Esophagus muscularis mucosa (tissue), 4 donors: ENCODE measurements around the gene SUPT3H. TPM values are rescaled to one million over a fixed set of nuclear protein-coding genes. Genes with fewer than 3 reads are reported as not detected.

Source experiments
- DNase-seq: peaks from one replicate; pipeline ENCODE4 v3.0.0-alpha.2; 2017; ENCODE audit errors: extremely low spot score
- H3K27ac ChIP-seq, 4 donors: fragments of 200-600 bp; sonication (generic); replicated peaks in 1 of 4; 1 replicate in 3 of 4; 2 replicates in 1 of 4; pipeline ENCODE4 v1.5.1; 2016 to 2019; ENCODE audit warnings: mild to moderate bottlenecking in 1 of 4
- H3K27me3 ChIP-seq, 4 donors: fragments of 200-600 bp; sonication (generic); one replicate each; pipeline versions ENCODE4 v1.5.1 to v1.6.0; 2016 to 2019
- H3K36me3 ChIP-seq, 4 donors: fragments of 200-600 bp; sonication (generic); one replicate each; pipeline ENCODE4 v1.5.1; 2016 to 2019
- H3K4me1 ChIP-seq, 4 donors: fragments of 200-600 bp; sonication (generic); one replicate each; pipeline ENCODE4 v1.5.1; 2016 to 2019
- H3K4me3 ChIP-seq, 4 donors: fragments of 200-600 bp; sonication (generic); 1 replicate in 2 of 4; 2 replicates in 2 of 4; pipeline ENCODE4 v1.5.1; 2016 to 2019; ENCODE audit warnings: mild to moderate bottlenecking in 4 of 4, moderate library complexity in 1 of 4
- H3K9me3 ChIP-seq, 4 donors: fragments of 200-600 bp; sonication (generic); 1 replicate in 3 of 4; 2 replicates in 1 of 4; pipeline ENCODE4 v1.5.1; 2016 to 2019
- CTCF ChIP-seq, 3 experiments: fragments of 200-600 bp in 2 of 3; fragments of 450-650 bp in 1 of 3; sonication (generic) in 2 of 3; IDR thresholded peaks; one replicate each; pipeline ENCODE4 v1.5.1; 2017 to 2019; ENCODE audit warnings: antibody characterized with exemption in 3 of 3, mild to moderate bottlenecking in 2 of 3, moderate library complexity in 1 of 3
- EP300 ChIP-seq: sonication (generic); formaldehyde crosslinking; IDR thresholded peaks from one replicate; pipeline ENCODE4 v1.6.1; 2017; ENCODE audit warnings: antibody characterized with exemption
- POLR2A ChIP-seq: fragments of 450-650 bp; IDR thresholded peaks from one replicate; pipeline ENCODE4 v1.6.1; 2017; ENCODE audit warnings: antibody characterized with exemption, moderate library complexity, mild to moderate bottlenecking, low read depth
- POLR2AphosphoS5 ChIP-seq, 2 donors: sonication (generic); formaldehyde crosslinking; IDR thresholded peaks; one replicate each; pipeline ENCODE4 v1.6.1; 2017; ENCODE audit warnings: antibody characterized with exemption in 2 of 2
- WGBS: methylation state at CpG from one replicate; pipeline ENCODE4 v1.1.5; 2018; 5-methylcytosine and 5-hydroxymethylcytosine counted together
- intact Hi-C: fragments of 100-400 bp; cut with DNase I; formaldehyde crosslinking; loops from one replicate; pipeline ENCODE4 v1.15.1; 2023
- total RNA-seq, 4 donors: library from RNA; depleted of rRNA; stranded (reverse); fragments of >200 nt; gene quantifications; one replicate each; pipeline versions ENCODE4 v1.1.0 to v1.2.1, GENCODE V29; 2016

Gene SUPT3H
- total RNA-seq, 4 donors from 2014 or later: 5.1 to 13.3 (median 9.9) TPM

GRCh38 chr6:44983467-44984365 lies 394.0 kb downstream of the SUPT3H start:
- Histone ChIP-seq H3K27me3 (no peaks in the 10 kb centered on the region), H3K27ac (no peak overlapping the region), H3K36me3 (no peaks in the 10 kb centered on the region), H3K4me1 (no peaks in the 10 kb centered on the region), H3K4me3 (no peak overlapping the region), H3K9me3 (no peaks in the 10 kb centered on the region)
- intact Hi-C loops: no loop called here
- no peak for TF ChIP-seq POLR2AphosphoS5 (IDR thresholded peaks at IDR 0.05)
- TF ChIP-seq EP300: no peak
- no peak for TF ChIP-seq CTCF (IDR thresholded peaks at IDR 0.05)
- no peak for TF ChIP-seq POLR2A
- WGBS: 78% methylated on average over 4 of the region's 4 CpGs
- DNase-seq: no peak

GRCh38 chr6:44980841-44981240 lies 396.9 kb downstream of the SUPT3H start:
- H3K27me3 ChIP-seq: no peaks in the 10 kb centered on the region
- H3K27ac ChIP-seq: no peak overlapping the region
- no peak for DNase-seq
- H3K4me3 ChIP-seq: no peak overlapping the region
- no peaks in the 10 kb centered on the region for H3K9me3 ChIP-seq
- TF ChIP-seq CTCF (IDR thresholded peaks at IDR 0.05) (no peak), POLR2AphosphoS5 (IDR thresholded peaks at IDR 0.05) (no peak), EP300 (no peak), POLR2A (no peak)
- 87% methylated on average over 4 of the region's 4 CpGs for WGBS
- intact Hi-C loops: no loop called here
- H3K4me1 ChIP-seq: peaks cover 0 to 6% (median 0%) of the 10 kb centered on the region in 4 donors
- no peaks in the 10 kb centered on the region for H3K36me3 ChIP-seq

- no peak for DNase-seq
- no peak for TF ChIP-seq POLR2AphosphoS5 (IDR thresholded peaks at IDR 0.05)
- Histone ChIP-seq H3K4me1 (peaks cover 0 to 6% (median 0%) of the 10 kb centered on the region in 4 donors), H3K36me3 (no peaks in the 10 kb centered on the region), H3K4me3 (no peak overlapping the region), H3K9me3 (no peaks in the 10 kb centered on the region), H3K27me3 (no peaks in the 10 kb centered on the region), H3K27ac (no peak overlapping the region)
- intact Hi-C loops: no loop called here
Observed at GRCh38 chr6:44976677-44977641, 400.8 kb downstream of the SUPT3H start.

- no peak overlapping the region for H3K4me3 ChIP-seq
- no peaks in the 10 kb centered on the region for H3K36me3 ChIP-seq
- no peak overlapping the region for H3K27ac ChIP-seq
- H3K9me3 ChIP-seq: no peaks in the 10 kb centered on the region
- no peaks in the 10 kb centered on the region for H3K27me3 ChIP-seq
- TF ChIP-seq POLR2A: no peak
- TF ChIP-seq EP300: no peak
- no peak for TF ChIP-seq CTCF (IDR thresholded peaks at IDR 0.05)
- TF ChIP-seq POLR2AphosphoS5 (IDR thresholded peaks at IDR 0.05): no peak
- peaks cover 0 to 6% (median 0%) of the 10 kb centered on the region in 4 donors for H3K4me1 ChIP-seq
- intact Hi-C loops: no loop called here
- WGBS: 44% methylated on average over 2 of the region's 2 CpGs
- no peak for DNase-seq
Observed at GRCh38 chr6:44974511-44974910, 403.2 kb downstream of the SUPT3H start.

- peaks cover 0 to 6% (median 0%) of the 10 kb centered on the region in 4 donors for H3K4me1 ChIP-seq
- no peak for DNase-seq
- intact Hi-C loops: no loop called here
- no peaks in the 10 kb centered on the region for H3K9me3 ChIP-seq
- 99% methylated on average over 3 of the region's 3 CpGs for WGBS
- H3K4me3 ChIP-seq: no peak overlapping the region
- H3K27ac ChIP-seq: no peak overlapping the region
- H3K36me3 ChIP-seq: no peaks in the 10 kb centered on the region
- H3K27me3 ChIP-seq: no peaks in the 10 kb centered on the region
- TF ChIP-seq EP300: no peak
- no peak for TF ChIP-seq POLR2AphosphoS5 (IDR thresholded peaks at IDR 0.05)
- no peak for TF ChIP-seq CTCF (IDR thresholded peaks at IDR 0.05)
- no peak for TF ChIP-seq POLR2A
Observed at GRCh38 chr6:44972709-44973108, 405.0 kb downstream of the SUPT3H start.
